GM12892 (cell line): Measurements from ENCODE around the gene PIGS.

Experiments
- POLR2A ChIP-seq: IDR thresholded peaks from 2 replicates; pipeline ENCODE4 v1.6.1; 2011; ENCODE audit warnings: low read depth, low read length, control low read depth
- POLR2AphosphoS5 ChIP-seq: IDR thresholded peaks from 2 replicates; pipeline ENCODE4 v1.6.1; 2011; ENCODE audit warnings: low read depth, low read length, control low read depth
- TAF1 ChIP-seq: IDR thresholded peaks from 2 replicates; pipeline ENCODE4 v1.6.1; 2011; ENCODE audit warnings: low read depth, mild to moderate bottlenecking, control low read depth, low read length, borderline replicate concordance

DNA sequence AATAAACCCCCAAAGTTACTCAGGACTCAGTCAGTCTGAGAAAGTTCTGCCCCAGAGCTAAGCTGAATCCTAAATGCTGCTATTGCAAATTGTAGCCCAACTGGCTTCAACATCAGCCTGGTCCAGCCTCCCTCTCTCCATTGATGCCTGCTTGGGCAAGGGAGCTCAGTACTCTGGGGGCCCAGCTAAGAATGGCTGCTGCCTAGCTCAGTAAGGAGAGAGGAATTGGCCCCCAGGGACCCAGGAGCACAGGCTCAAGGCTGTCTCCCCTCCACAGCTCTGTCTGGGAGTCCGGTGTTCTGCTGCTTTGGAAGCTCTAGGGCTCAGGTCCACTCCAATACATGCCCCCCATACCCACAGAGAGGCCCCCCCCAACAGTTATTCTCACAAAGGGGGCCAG, 20.5 kb downstream of the PIGS start:
- TF ChIP-seq POLR2A (no peak), TAF1 (no peak), POLR2AphosphoS5 (no peak)
